ENCODE data around the gene FAM149A.

The FAM149A gene

DNA sequence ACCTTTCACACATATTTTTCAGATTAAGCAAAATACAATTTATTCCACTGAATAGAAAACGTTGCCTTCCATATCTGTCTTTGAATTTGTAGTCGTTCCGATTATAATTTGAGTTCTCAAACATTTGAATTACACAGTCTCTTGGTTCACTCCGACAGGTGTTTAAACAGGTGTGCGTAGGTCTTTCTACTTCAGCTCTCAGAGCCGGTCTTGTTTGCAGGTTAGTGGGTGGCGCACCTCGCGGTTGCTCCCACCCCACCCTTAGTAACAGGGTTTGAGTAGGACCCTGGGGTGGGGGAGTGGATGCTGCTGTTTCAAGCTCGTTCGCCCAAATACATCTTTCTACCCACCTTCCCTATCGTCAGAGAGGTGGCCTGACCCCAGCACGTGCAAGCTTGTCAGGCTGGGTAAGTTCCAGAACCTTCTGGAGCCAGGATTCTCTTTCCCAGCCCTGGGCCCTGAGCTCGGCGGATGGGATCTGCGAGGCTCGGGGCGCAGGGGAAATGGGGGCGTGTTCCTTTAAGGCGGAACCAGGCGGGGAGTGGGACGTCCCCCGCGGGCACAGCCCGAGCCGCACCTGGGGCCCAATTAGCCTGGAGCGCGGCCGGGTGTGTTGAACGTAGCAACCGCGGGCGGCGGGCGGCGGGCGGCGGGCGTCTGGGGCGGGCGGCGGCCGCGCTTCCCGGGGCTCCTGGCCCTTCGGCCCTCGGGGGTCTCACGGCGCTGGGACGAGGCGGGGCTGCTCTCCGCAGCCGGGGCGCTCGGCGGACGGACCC is at the start of gene FAM149A:
TSS of gene FAM149A (plus strand) at position 591 of the 776 bp plus-strand sequence.
- no peak for DNase-seq (ENCODE audit: low read depth)

- no peak for DNase-seq (ENCODE audit: low read depth)
Observed at GRCh38 chr4:186058253-186058979, 46.1 kb upstream of the FAM149A start.

GRCh38 chr4:186058980-186059316 is 45.6 kb upstream of the FAM149A start:
- DNase-seq (ENCODE audit: low read depth) = no peak

DNA sequence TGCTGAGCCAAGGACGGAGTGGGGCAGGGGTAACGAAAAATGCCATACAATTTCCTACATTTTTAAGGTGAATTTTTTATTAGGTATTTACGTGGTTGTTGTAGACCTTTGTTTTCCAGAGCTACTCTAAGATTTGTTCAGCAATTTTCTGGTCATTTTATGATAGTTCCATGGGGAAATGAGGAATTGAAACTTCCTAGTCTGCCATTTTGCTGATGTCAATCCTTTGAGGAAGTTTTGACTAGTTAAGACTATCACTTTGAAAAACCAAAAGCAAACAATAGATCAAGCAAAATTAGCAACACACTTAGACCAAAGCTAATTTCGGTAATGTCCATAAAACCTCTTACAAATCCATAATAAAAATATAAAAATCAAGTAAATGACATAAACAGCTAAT is 42.6 kb upstream of the FAM149A start:
- DNase-seq (ENCODE audit: low read depth) = no peak

DNA sequence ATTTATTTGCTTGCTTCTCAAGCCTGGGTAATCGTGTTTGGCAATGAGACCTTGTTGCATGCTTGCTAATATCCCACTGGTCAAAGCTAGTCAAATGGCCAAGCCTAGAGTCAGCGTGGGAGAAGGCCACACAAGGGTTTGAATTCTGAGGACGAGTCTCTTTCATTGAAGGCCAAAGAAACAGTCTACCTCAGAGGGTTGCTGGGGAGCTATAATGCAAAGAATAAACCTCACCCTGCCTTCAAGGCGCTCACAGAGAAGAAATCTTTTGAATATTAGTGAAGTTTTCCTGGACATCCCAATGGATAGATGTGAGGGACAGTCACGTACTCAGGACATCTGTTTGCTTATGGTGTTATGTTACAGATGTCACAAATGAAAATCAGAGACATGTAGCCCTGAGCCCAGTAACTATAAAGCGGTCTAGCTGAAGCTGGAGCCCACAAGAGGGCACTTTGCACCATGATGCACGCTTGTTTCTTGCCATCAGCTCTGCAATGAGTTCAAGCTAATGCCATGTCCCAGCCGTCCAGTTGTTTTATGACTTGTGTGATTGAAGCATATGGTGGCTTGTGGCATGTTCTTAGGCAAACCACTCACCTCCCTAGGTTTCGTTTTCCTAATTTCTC is 36.6 kb upstream of the FAM149A start:
- peak; percentile 22 for DNase-seq (ENCODE audit: low read depth)

DNA sequence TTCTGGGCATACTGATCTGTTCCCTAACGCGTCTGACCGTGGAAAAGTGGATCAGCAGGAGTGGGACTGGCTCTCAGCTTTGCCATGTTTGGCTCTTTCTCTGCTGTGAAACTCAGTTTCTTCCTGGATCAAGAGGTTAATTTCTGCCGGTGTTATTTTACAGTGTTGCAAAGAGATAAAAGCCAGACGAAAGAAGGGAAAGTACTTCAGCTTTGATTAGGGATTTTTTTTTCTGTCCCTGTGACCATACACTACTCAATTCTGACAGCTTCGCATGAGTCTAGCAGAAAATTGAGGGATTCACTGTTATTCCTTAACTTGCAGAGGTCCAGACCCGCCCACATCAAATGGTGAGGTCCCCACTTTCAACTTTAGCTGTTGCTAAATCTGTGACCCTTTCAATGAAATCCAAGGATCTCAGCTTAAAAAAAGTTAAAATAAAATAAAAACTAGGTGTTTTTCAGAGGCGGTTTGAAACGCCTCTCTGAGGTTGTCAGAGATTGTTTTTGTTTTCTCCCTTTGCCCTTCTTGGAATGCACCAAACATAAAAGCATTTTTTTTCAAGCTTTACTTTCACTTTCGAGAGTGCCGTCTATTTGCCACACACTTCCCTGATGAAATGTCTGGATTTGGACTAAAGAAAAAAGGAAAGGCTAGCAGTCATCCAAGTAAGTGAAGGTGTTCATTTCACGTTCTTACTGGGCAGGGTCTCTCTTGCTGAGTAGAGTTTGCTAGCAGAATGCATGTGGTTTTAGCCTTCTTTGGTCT is 35.7 kb upstream of the FAM149A start, which contains the start of gene TLR3:
TSS of gene TLR3 (plus strand) at position 576 of the 768 bp plus-strand sequence. CDS start 7,464 bp downstream, outside the sequence.
- DNase-seq (ENCODE audit: low read depth) = peak; percentile 15

DNA sequence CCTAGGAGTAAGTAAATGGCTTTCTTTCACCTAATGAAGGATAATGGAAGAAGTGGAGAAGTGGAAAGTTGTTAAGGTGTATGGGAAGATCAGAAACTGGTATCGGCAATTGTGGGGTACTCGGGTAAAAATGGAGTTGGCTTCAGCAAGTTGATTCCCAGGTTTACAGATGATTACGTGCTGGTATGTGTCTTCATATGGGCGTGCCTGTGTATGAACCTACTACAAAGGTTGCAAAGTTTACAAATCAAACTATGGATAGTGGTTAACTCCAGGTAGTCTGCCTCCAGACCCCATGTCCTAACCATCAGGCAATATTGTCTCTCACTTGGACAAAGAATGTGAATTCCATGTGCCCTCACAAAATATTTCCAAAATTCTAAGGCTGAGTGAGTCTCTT is 34.8 kb upstream of the FAM149A start:
- no peak for DNase-seq (ENCODE audit: low read depth)

DNA sequence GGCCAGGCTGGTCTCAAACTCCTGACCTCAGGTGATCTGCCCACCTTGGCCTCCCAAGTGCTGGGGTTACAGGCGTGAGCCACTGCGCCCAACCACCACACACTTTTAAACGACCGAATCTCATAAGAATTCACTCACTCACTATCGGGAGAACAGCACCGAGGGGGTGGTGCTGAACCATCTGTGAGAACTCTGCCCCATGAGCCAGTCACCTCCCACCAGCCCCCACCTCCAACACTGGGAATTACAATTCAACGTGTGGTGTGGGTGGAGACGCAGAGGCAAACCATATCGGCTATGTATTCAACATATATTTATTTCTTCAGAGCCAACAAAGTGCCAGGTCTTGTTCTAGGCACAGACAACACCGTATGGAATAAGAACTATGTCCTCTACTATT is 32.0 kb upstream of the FAM149A start:
- DNase-seq (ENCODE audit: low read depth) = no peak

- DNase-seq (ENCODE audit: low read depth) = no peak
Observed at GRCh38 chr4:186074189-186074588, 30.3 kb upstream of the FAM149A start.

DNA sequence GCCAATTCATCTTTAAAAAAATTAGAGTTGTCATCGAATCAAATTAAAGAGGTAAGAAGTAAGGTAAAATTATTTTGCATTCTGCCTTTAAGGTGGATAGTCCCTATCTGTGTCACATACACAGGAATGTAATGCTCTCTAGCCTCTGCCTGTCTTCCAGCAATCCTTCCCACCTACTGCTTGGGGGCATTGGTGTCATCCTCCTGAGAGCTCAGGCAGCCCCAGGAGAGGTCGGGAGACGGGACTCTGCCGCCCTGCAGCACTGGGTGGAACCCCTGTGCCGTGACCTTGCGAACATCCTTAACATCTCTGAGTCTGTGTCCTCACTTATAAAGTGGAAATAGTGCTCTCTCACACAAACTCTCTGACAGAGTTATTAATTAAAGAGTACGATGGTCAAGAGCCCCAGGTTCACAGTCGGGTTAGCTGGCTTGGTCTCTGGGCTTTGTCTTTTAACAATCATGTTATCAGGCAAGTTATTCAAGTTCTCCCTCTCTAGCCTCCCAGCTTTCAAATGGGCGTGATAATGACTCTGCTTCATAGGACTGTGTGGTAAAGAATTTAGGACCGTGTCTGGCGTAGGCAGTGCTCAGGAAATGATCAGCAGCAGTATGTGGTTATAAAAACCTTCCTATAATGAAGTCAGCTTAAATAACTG is 25.4 kb upstream of the FAM149A start:
- DNase-seq (ENCODE audit: low read depth) = no peak

DNA sequence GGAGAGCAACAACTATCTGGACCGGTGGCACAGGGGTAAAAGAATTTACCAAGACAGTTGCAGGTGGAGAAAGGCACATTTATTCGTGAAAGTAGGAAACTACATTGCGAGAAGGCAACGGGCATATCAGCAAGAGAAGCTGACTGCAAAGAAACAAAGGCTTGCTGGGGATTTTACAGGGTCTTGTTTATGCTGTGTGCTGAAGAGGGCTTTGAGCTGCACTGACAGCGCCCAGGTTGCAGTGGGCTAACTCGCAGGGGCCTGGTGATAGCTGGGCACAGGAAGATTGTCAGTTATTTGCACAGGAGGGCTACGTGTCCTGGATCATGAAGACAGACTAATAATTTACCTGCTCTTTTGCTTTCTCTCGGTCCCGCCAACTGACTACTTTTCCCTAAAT is 24.8 kb upstream of the FAM149A start:
- DNase-seq (ENCODE audit: low read depth) = no peak

DNA sequence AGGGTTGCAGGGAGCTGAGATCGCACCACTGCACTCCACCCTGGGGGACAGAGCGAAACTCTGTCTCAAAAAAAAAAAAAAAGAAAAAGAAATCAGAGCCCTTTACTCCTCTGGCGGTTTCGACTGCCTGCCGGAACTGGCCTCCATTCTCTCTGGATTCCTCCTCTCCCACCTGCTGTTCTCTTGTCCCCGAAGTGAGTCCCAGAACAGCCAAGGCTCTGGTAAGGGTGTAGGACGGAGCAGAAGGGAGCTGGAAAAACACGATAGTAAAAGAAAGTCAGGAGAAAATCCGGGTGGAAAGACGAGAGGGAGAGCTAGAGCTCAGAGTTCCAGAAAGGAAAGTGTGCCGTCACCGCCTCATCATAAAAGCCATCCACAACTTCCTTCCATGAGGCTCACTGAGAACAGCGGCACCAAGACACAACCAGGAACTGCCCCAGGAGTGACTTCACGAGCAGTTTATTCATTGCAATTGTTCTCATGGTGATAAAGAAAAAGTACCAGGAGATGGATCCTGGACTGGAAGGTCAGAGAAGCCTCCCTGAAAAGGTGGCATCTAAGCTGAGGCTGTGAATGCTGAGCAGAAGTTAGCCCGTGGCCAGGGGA is 23.2 kb upstream of the FAM149A start:
- DNase-seq (ENCODE audit: low read depth) = no peak

DNA sequence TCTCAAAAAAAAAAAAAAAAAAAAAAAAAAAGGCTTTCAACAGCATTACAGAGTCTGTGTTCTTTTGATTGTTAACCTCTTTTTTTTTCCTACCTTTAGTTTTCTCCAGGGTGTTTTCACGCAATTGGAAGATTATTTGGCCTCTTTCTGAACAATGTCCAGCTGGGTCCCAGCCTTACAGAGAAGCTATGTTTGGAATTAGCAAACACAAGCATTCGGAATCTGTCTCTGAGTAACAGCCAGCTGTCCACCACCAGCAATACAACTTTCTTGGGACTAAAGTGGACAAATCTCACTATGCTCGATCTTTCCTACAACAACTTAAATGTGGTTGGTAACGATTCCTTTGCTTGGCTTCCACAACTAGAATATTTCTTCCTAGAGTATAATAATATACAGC is 22.3 kb upstream of the FAM149A start:
- DNase-seq (ENCODE audit: low read depth) = no peak

- no peak for DNase-seq (ENCODE audit: low read depth)
Observed at GRCh38 chr4:186088523-186088922, 16.0 kb upstream of the FAM149A start.

- DNase-seq (ENCODE audit: low read depth) = no peak
Observed at GRCh38 chr4:186092296-186092695, 12.2 kb upstream of the FAM149A start.

DNA sequence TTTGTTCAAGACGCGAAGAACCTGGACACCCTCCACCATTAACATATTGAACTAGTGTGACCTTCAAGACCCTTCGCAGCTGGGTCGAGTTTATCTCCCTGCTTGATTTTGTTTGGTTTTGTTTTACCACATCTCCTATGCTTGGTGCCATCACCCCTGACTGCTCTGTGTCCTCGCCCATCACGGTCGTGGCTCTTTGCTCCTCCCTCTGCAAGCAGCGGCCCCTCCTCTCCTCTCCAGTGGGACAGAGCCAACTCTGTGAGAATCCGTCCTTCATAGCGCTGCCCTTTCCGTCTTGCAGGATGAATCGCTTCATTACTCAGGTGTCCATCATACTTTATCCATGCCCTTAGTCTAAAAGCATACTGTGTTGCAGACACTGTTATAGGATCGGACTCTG is 9.1 kb upstream of the FAM149A start:
- no peak for DNase-seq (ENCODE audit: low read depth)

DNA sequence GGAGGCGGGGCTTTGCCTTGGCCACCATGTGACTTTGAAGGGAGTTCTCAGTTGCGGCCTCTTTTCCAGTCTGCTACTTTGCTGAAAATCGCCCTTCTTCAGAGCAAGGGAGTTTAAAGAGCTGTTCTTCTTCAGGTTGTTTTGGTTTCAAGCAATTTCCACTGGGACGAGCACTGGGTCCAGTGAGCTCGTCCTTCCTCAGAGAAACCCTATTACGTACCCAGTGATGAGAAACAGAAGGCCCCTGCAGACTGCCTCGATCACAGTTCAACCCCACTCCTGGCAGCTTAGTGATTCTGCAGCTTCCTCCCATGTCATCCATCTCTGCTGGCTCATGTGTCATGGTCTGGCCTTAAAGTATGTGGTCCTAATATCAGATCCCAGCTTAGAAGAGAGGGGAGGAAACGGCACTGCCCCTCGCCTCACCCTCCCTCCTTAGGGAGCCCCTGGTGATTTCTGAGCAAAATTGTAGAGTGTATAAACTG is 7.8 kb upstream of the FAM149A start:
- no peak for DNase-seq (ENCODE audit: low read depth)

DNA sequence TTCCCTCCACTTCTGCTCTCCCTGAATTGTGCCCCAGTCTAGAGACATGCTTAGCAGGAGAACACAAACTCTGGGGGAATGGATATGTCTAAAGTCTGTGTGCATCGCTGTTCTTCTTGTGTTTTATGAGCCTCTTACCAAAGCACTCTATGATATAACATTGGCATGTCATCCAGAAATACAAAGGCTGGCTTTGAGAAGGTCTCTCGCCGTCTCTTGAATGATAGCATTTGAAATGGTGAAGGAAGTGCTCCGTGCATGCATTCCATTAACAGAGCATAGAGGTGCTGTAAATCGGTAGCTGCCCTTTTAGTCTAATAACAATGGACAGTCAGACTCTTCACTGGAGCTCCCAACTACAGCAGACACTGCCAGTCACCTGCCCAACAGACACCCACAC is 7.1 kb upstream of the FAM149A start:
- no peak for DNase-seq (ENCODE audit: low read depth)

DNA sequence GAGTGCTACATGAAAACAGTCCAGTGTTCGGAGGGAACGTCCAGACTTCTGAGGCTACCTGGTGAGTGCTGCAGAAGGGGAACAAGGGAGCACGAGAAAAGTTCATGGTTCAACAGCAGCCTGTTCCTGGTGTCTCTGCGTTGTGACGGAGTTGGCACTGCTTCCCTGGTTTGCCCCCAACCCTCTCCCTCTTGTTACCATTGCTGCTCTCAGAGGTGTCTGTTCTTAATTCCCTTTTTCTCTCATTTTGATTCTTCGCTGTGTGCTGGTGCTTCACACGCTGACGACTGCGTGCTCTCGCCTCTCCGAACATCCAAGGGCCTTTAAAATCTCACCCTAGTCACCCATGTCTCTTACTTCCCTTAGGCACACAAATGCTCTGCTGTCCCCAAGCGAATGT is 1.6 kb upstream of the FAM149A start:
- no peak for DNase-seq (ENCODE audit: low read depth)

DNA sequence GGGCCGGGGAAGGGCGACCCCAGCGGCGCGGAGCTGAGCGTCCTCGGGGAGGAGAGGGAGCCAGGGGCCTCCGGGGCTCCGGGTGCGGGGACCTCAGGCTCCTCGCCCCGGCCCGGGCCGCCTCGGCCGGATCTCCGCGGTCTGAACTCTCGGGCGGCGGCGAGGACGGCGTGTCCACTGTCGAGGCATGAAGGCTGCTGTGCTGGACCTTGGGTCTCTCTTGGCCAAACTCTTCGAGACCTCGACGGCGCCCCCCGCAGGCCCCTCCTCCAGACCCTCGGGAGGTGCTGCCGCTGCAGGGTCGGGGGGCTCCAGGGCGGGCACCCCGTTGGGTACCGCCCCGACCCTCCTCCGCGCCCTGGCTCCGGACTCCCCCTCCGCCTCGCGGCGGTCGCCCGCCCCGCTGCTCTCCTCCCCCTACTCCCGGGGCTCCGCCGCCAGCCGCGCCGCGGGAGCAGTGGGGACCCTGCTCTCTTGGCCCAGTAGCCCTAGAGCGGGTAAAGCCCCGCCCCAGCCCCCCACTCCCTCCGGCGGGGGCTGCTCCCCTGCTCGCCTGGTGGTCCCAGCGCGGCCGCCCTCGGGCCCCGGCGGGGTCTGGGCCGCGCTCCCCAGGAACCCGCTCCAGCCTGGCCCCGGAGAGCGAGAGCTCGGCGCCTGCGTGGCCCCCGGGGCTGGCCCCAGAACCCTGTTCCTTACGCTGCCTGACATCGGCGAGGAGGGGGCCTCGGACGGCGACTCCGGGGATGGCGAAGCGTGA is 564 bp downstream of the FAM149A start:
- DNase-seq (ENCODE audit: low read depth) = no peak

Data from HS-5 (cell line).